GM10847 (cell line): Measurements from ENCODE around the gene PC.

Experiments
- POLR2A ChIP-seq: IDR thresholded peaks from 2 replicates; pipeline ENCODE4 v1.6.1; 2011; ENCODE audit not compliant: insufficient read length; ENCODE audit errors: extremely low read depth

Gene PC

GRCh38 chr11:66983275-66983924 lies 25.2 kb upstream of the PC start:
- TF ChIP-seq POLR2A: no peak

DNA sequence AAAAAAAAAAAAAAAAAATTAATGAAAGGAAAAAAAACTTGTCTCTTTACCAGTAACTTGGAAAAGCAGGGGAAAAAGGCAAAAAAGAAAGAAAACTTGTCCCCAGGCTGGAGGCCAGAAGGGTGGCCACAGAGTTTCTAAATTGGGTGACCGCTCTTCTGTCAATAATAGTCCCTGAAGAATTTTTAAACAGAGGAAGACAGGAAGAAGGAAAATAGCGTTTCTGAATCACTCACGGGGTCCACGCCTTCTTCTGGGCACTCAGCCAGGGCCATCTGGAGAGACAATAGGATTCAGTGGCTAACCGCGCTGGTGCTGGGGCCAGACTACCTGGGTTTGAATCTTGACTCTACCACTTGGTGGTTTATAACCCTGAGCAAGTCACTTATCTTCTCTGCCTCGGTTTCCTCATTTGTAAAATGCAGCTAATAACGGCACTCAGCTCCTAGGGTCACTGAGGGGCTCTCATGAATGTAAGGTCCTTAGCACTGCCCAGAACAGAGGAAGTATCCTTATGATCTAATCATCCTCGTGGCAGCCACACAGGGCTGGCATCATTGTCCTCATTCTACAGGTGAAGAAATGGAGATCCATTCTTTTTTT lies 23.9 kb upstream of the PC start:
- TF ChIP-seq POLR2A: no peak

DNA sequence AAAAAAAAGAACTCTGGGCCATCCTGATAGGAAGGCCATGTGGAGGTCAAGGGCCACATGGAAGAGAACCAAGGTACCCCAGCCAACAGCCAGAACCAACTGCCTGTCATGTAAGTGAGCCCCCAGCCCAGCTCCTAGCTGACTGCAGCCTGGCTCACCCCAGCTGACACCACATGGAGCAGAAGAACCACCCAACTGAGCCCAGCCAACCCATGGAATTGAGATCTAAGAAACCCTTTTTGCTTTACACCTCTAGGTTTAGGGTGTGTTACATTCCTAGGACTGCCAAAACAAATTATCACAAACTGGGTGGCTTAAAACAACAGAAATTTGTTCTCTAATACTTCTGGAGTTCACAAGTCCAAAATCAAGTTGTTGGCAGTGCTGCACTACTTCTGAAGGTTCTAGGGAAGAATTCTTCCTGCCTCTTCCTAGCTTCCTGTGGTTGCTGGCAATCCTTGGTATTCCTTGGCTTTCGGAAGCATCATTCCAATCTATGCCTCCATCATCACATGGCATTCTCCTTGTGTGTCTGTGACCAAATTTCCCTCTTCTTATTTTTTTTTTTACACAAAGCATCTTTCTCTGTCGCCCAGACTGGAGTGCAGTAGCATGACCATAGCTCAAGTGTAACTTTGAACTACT lies 21.3 kb upstream of the PC start:
- TF ChIP-seq POLR2A: no peak

GRCh38 chr11:66978717-66979116 lies 20.5 kb upstream of the PC start:
- TF ChIP-seq POLR2A: no peak

- TF ChIP-seq POLR2A: no peak
Measured at GRCh38 chr11:66978229-66978628, 20.0 kb upstream of the PC start.

DNA sequence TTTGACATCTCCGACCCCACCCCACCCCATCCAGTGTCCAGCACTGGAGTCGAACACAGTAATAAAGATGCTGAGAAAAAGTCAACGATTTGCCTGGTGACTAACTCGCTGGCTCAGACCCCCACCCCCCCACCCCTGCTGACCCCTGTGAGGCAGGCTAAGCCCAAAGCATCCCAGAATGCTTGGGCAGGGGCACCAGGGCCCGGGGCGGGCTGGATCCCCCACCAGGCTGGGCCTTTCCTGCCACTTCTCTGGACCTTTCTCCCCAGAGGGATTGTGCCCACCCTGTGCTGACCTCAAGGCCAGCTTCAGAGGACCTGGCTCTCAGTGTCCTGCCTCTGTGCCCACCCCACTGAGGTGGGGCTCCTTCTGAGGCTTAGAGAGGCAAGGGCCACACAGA lies 18.7 kb upstream of the PC start:
- no peak for TF ChIP-seq POLR2A

DNA sequence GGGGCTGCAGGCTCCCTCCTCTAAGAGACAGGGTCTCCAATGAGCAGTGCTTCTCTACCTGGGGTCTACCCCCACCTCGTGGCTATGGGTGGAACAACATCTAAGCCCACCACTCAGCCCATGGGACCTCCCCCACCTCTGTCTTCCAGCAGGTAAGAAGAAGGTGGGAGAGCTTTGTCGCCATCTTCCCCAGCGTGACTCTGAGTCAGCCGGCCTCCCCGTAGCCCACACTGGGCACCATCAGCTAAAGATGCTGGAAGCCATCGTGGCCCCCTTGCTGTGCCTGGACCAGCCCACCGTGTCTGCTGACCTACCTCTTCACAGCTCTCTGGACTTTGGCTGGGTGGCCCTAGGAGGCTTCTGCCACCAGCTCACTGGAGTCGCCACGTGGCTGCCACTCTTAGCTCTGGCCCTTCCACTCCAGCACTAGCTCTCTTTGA lies 17.9 kb upstream of the PC start:
- TF ChIP-seq POLR2A: no peak

- TF ChIP-seq POLR2A: no peak
Measured at GRCh38 chr11:66975405-66976027, 17.3 kb upstream of the PC start.

- TF ChIP-seq POLR2A: no peak
Measured at GRCh38 chr11:66974724-66975404, 16.7 kb upstream of the PC start, which contains the start of gene C11orf86. C11orf86 (plus strand) TSS chr11:66975304; CDS start chr11:66975363, 59 bp downstream.

GRCh38 chr11:66973956-66974580 lies 15.9 kb upstream of the PC start:
- no peak for TF ChIP-seq POLR2A

DNA sequence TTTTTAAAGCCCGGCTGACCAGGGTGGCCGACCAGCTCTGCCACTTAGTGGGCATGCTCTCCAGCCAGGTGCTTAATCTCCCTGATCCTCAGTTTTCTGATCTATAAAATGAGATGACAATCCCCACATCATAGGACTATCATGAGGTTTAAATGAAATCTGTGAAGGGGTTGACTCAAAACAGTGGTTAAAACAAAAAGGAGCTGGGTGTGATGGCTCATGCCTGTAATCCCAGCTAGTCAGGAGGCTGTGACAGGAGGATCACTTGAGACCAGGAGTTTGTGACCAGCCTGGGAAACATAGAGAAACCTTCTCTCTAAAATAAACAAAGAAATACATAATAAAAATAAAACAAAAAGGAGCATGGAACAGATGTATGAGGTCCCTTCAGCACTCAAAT lies 13.3 kb upstream of the PC start:
- TF ChIP-seq POLR2A: no peak

- no peak for TF ChIP-seq POLR2A
Measured at GRCh38 chr11:66970807-66971442, 12.7 kb upstream of the PC start.

- TF ChIP-seq POLR2A: no peak
Measured at GRCh38 chr11:66970371-66970806, 12.2 kb upstream of the PC start.

GRCh38 chr11:66969584-66970225 lies 11.5 kb upstream of the PC start:
- TF ChIP-seq POLR2A: no peak
